Left lung (tissue), 10 donors: Measurements from ENCODE around the gene ZBTB24. TPM values are rescaled to one million over a fixed set of nuclear protein-coding genes. Genes with fewer than 3 reads are reported as not detected.

Experiments used
- ATAC-seq: fragments of 200-7000 bp; cut with Tn5 transposase; one replicate; pipeline ENCODE4 v1.9.1; 2020; ENCODE audit warnings: moderate library complexity
- DNase-seq, 4 donors: peaks; one replicate each; pipeline ENCODE4 v3.0.0-alpha.2; 2013 to 2020
- H3K27ac ChIP-seq, 2 donors: fragments of 200-600 bp; sonication (generic) in 1 of 2; one replicate each; pipeline versions ENCODE4 v1.5.0 to v1.8.0; 2020 to 2021
- H3K27me3 ChIP-seq, 2 donors: fragments of 200-600 bp; sonication (generic) in 1 of 2; one replicate each; pipeline versions ENCODE4 v1.5.0 to v1.8.0; 2020 to 2021
- H3K36me3 ChIP-seq, 2 donors: fragments of 200-600 bp; sonication (generic) in 1 of 2; one replicate each; pipeline versions ENCODE4 v1.5.0 to v1.8.0; 2020 to 2021
- H3K4me1 ChIP-seq, 2 donors: fragments of 200-600 bp; one replicate each; pipeline ENCODE4 v1.8.0; 2021
- H3K4me3 ChIP-seq, 2 donors: fragments of 200-600 bp; sonication (generic) in 1 of 2; one replicate each; pipeline versions ENCODE4 v1.5.0 to v1.8.0; 2020 to 2021; ENCODE audit warnings: mild to moderate bottlenecking in 1 of 2
- H3K9me3 ChIP-seq, 2 donors: fragments of 200-600 bp; sonication (generic) in 1 of 2; one replicate each; pipeline versions ENCODE4 v1.5.0 to v1.8.0; 2020 to 2021
- CTCF ChIP-seq, 2 donors: fragments of 200-600 bp; sonication (generic) in 1 of 2; IDR thresholded peaks; one replicate each; pipeline versions ENCODE4 v1.5.0 to v1.8.0; 2021; ENCODE audit warnings: antibody characterized with exemption in 2 of 2
- intact Hi-C, 2 donors: fragments of 100-400 bp; cut with DNase I; formaldehyde crosslinking; loops; one replicate each; pipeline versions ENCODE4 v1.11.2 to v1.14.2; 2022
- polyA plus RNA-seq, 6 donors: library from polyadenylated mRNA; unstranded; fragments of 120-200 nt; gene quantifications; one replicate each; pipeline ENCODE4 v1.2.1, GENCODE V29; 2013; ENCODE audit not compliant: insufficient read length in 6 of 6
- total RNA-seq, 2 donors: library from RNA; stranded (reverse); fragmentation: NEBNext Ultra II Directional; extraction: Animal tissue kit (Norgen Biotek cat#: 25700); gene quantifications; one replicate each; pipeline ENCODE4 v1.2.1, GENCODE V29; 2021
- donor health status: DM: no; HTN: yes; CAD: no.
- donor health status: DM: no; HTN: no; CAD: no.

Gene ZBTB24
- total and polyA plus RNA-seq, 8 donors = 7.3 to 14.5 (median 13.6) TPM

GRCh38 chr6:109506314-109506713, 23.3 kb upstream of the ZBTB24 start:
- ATAC-seq (no peak), DNase-seq (no peak)
- Histone ChIP-seq H3K4me1 (no peaks in the 10 kb centered on the region), H3K36me3 (no peaks in the 10 kb centered on the region), H3K4me3 (no peak overlapping the region), H3K27me3 (no peaks in the 10 kb centered on the region), H3K27ac (no peak overlapping the region), H3K9me3 (no peaks in the 10 kb centered on the region)
- no peak for TF ChIP-seq CTCF (IDR thresholded peaks at IDR 0.05)
- intact Hi-C loops = no loop called here

- intact Hi-C loops = no loop called here
- Histone ChIP-seq H3K36me3 (no peaks in the 10 kb centered on the region), H3K27ac (no peak overlapping the region), H3K4me3 (no peak overlapping the region), H3K4me1 (no peaks in the 10 kb centered on the region), H3K9me3 (no peaks in the 10 kb centered on the region), H3K27me3 (no peaks in the 10 kb centered on the region)
- ATAC-seq (no peak), DNase-seq (no peak)
- TF ChIP-seq CTCF (IDR thresholded peaks at IDR 0.05) = no peak
Measured at GRCh38 chr6:109503327-109504224, 20.6 kb upstream of the ZBTB24 start.

- ATAC-seq (no peak), DNase-seq (no peak)
- H3K4me1 ChIP-seq = no peaks in the 10 kb centered on the region
- intact Hi-C loops = no loop called here
- no peaks in the 10 kb centered on the region for H3K36me3 ChIP-seq
- H3K9me3 ChIP-seq = no peaks in the 10 kb centered on the region
- no peaks in the 10 kb centered on the region for H3K27me3 ChIP-seq
- no peak for TF ChIP-seq CTCF (IDR thresholded peaks at IDR 0.05)
- no peak overlapping the region for H3K27ac ChIP-seq
- no peak overlapping the region for H3K4me3 ChIP-seq
Measured at GRCh38 chr6:109498936-109499335, 15.9 kb upstream of the ZBTB24 start.

- no peaks in the 10 kb centered on the region for H3K4me1 ChIP-seq
- no peak overlapping the region for H3K27ac ChIP-seq
- DNase-seq (no peak), ATAC-seq (no peak)
- TF ChIP-seq CTCF (IDR thresholded peaks at IDR 0.05) = no peak
- H3K36me3 ChIP-seq = no peaks in the 10 kb centered on the region
- intact Hi-C loops = no loop called here
- no peaks in the 10 kb centered on the region for H3K27me3 ChIP-seq
- no peak overlapping the region for H3K4me3 ChIP-seq
- H3K9me3 ChIP-seq = no peaks in the 10 kb centered on the region
Measured at GRCh38 chr6:109498052-109498451, 15.0 kb upstream of the ZBTB24 start.

GRCh38 chr6:109496036-109496772, 13.2 kb upstream of the ZBTB24 start:
- Histone ChIP-seq H3K36me3 (no peaks in the 10 kb centered on the region), H3K27me3 (no peaks in the 10 kb centered on the region), H3K4me3 (no peak overlapping the region), H3K27ac (no peak overlapping the region), H3K4me1 (no peaks in the 10 kb centered on the region), H3K9me3 (no peaks in the 10 kb centered on the region)
- ATAC-seq (no peak), DNase-seq (no peak)
- intact Hi-C loops = no loop called here
- no peak for TF ChIP-seq CTCF (IDR thresholded peaks at IDR 0.05)
